Activated naive CD4-positive, alpha-beta T cell treated with anti-CD3 and anti-CD28 coated beads for 36 hours (primary cell): ENCODE data around the gene RNF166. TPM values are rescaled to one million over a fixed set of nuclear protein-coding genes. Genes with fewer than 3 reads are reported as not detected.

Experiments used
- CTCF ChIA-PET: fragments of 350-600 bp; sonication (Branson Sonifier 250); formaldehyde crosslinking; loops from one replicate; lab custom pipeline; 2021; ENCODE audit warnings: antibody characterized with exemption; lab: Charles Lee
- DNase-seq: peaks from one replicate; pipeline ENCODE4 v3.0.0-alpha.2; 2020
- H3K27ac Mint-ChIP-seq: one replicate; pipeline ENCODE4 v1.8.0; 2021; ENCODE audit warnings: mild to moderate bottlenecking, mixed read lengths
- H3K27me3 Mint-ChIP-seq: one replicate; pipeline ENCODE4 v1.8.0; 2021; ENCODE audit warnings: low read depth, mixed read lengths
- H3K36me3 Mint-ChIP-seq: one replicate; pipeline ENCODE4 v1.8.0; 2021; ENCODE audit warnings: low read depth, mixed read lengths
- H3K4me1 Mint-ChIP-seq: one replicate; pipeline ENCODE4 v1.8.0; 2021; ENCODE audit warnings: low read depth, mixed read lengths
- H3K4me3 Mint-ChIP-seq: one replicate; pipeline ENCODE4 v1.8.0; 2021; ENCODE audit warnings: mild to moderate bottlenecking, moderate library complexity, mixed read lengths
- H3K9me3 Mint-ChIP-seq: one replicate; pipeline ENCODE4 v1.8.0; 2021; ENCODE audit warnings: mixed read lengths
- intact Hi-C: fragments of 100-400 bp; cut with micrococcal nuclease; formaldehyde crosslinking; loops from one replicate; pipeline ENCODE4 v1.15.1; 2023
- total RNA-seq, 2 experiments: library from RNA; stranded (reverse); gene quantifications; one replicate each; pipeline ENCODE4 v1.2.3, GENCODE V29; 2021

The RNF166 gene
- total RNA-seq, 2 experiments from 2014 or later: 33.6 to 35.3 TPM

DNA sequence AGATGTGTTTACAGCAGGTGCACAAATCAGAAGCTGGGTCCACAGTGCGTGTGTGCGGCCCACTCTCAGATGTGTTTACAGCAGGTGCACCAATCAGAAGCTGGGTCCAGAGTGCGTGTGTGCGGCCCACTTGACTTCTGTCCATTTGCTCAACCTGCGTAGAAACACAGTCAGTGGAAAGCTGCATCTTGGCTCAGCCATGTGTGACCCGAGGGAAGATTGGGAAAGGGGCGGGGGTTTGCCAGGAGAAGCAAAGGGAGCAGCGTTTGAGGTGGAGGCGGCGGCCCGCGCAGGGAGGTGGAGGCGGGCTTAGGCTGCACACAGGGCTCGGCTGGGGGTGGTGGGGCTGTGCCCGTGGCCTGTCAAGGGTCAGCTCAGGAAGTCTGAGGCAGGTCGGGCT is 4.3 kb upstream of the RNF166 start:
- H3K4me1 Mint-ChIP-seq: peaks cover 19% of the 10 kb centered on the region
- CTCF ChIA-PET: interaction anchor here (1.1 kb wide), 1 partner anchor 27 kb away, joined by 3 read pairs; no protein-coding TSS in a partner anchor
- intact Hi-C loops: no loop called here
- no peaks in the 10 kb centered on the region for H3K27me3 Mint-ChIP-seq
- no peak for DNase-seq
- no peak overlapping the region for H3K27ac Mint-ChIP-seq
- H3K4me3 Mint-ChIP-seq: no peak overlapping the region
- H3K36me3 Mint-ChIP-seq: peaks cover 4% of the 10 kb centered on the region
- no peaks in the 10 kb centered on the region for H3K9me3 Mint-ChIP-seq

DNA sequence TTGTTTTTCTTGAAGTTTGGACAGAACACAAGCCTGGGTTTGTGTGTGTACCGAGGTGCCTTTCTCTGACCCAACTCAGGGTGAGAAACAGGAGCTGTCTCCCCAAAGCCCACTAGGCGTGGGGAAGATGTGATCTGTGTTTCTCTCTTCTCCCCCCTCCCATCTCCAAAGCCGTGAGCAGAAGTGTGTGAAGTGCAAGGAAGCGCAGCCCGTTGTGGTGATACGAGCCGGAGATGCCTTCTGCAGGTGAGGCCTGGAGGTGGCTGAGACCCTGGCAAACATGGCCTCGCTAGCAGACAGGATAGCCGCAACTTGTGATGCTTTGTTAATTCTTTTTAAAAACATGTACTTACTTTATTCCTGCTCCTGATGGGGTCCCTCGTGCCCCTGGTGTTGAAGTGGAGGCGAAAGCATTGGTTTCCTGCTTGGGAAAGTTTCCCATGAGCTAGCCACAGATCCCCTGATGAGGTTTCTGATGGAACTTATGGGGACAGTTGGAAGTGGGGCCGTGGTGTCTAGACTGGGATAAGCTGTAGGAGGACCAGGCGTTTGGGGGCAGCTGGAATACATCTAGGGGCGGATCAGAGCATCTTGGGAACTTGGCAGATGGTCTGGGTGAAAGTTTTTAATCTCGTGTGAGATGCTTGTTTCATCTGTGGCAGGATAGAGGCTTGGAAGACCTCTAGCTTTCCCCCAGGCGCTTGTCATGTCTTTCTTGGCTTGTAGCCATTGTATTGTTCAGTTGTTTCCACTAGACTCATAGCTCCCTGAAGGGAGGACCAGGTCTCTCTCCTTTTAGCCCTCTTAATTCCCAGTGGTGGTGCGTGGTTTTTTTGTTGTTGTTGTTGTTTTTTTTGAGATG is 988 bp upstream of the RNF166 start:
- Mint-ChIP-seq H3K27me3 (no peaks in the 10 kb centered on the region), H3K9me3 (no peaks in the 10 kb centered on the region), H3K4me3 (peak overlapping the region; percentile 82), H3K36me3 (peaks cover 12% of the 10 kb centered on the region), H3K27ac (peak overlapping the region; percentile 77), H3K4me1 (peaks cover 52% of the 10 kb centered on the region)
- CTCF ChIA-PET: interaction anchor here (0.7 to 1.2 kb wide), 3 partner anchors 12 to 104 kb away, joined by 3 read pairs; no protein-coding TSS in a partner anchor
- no peak for DNase-seq
- intact Hi-C loops: loop anchor here (1.0 to 10.0 kb wide), 5 partner anchors 44 to 388 kb away; partner anchors contain the start of genes ACSF3, CYBA, MVD and TRAPPC2L

DNA sequence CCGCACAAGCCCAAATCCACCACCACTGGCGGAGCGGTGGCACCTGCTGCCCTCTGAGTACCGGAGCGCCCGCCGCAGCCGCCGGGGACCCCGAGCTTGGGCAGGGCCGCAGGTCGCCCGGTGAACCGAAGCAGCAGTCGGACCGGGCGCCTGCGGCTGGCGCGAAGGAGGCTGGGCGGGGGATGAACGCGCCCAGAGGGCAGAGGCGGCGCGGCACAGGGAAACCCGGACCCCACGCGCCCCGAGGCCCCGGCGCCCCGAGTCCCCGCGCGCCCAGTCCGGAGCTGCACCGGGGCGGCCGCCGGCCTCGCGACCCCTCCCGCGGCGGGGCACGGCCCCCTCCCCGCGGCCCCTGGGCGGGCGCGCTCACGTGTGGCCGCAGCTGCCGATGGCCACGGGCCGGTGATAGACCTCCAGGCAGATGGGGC is 393 bp downstream of the RNF166 start:
- Mint-ChIP-seq H3K27me3 (no peaks in the 10 kb centered on the region), H3K4me1 (peaks cover 59% of the 10 kb centered on the region), H3K27ac (peak overlapping the region; percentile 74), H3K9me3 (no peaks in the 10 kb centered on the region), H3K4me3 (peak overlapping the region; percentile 84), H3K36me3 (peaks cover 15% of the 10 kb centered on the region)
- intact Hi-C loops: loop anchor here (1.0 to 10.0 kb wide), 6 partner anchors 43 to 389 kb away; partner anchors contain the start of genes ACSF3, CYBA, MVD and TRAPPC2L
- peak; percentile 25 for DNase-seq
- CTCF ChIA-PET: interaction anchor here (1.0 to 1.3 kb wide), 3 partner anchors 24 to 152 kb away, joined by 5 to 6 read pairs (median 5); no protein-coding TSS in a partner anchor

DNA sequence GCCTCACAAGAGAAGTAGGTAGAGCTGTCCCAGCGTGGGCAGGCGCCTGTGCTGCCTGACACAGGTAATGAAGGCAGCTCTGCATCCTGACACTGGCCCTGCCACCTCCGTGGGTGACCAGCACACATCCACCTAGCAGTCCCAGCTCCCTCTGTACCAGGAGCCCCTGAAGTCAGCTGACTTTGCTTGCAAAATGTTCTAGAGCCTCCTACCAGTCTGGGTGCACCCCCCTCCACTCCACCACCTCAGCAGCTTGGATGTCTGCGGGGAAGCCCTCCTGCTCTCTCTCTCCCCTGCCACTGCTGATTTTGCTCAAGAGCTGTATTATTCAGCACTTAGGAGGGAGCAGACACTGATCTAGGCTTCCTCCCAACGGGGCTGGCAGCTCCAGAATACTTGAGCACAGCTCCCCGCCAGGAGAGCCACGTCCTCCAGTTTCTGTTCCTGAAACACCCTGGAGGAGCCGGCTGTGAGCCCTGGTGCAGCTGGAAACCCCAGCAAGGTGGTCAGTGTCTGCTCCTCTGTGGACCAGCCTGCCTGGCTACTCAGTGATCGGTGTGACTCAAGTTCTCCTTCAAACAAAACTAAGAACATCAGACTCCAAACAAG is 1.0 kb downstream of the RNF166 start:
- CTCF ChIA-PET: interaction anchor here (0.8 to 1.3 kb wide), 5 partner anchors 13 to 153 kb away, joined by 3 to 6 read pairs (median 5); no protein-coding TSS in a partner anchor
- Mint-ChIP-seq H3K4me1 (peaks cover 63% of the 10 kb centered on the region), H3K36me3 (peaks cover 15% of the 10 kb centered on the region), H3K27me3 (no peaks in the 10 kb centered on the region), H3K27ac (peak overlapping the region; percentile 74), H3K9me3 (no peaks in the 10 kb centered on the region), H3K4me3 (peak overlapping the region; percentile 84)
- peak; percentile 64 for DNase-seq
- intact Hi-C loops: loop anchor here (1.0 to 10.0 kb wide), 2 partner anchors 135 to 390 kb away; partner anchors contain the start of genes ACSF3 and ZC3H18

DNA sequence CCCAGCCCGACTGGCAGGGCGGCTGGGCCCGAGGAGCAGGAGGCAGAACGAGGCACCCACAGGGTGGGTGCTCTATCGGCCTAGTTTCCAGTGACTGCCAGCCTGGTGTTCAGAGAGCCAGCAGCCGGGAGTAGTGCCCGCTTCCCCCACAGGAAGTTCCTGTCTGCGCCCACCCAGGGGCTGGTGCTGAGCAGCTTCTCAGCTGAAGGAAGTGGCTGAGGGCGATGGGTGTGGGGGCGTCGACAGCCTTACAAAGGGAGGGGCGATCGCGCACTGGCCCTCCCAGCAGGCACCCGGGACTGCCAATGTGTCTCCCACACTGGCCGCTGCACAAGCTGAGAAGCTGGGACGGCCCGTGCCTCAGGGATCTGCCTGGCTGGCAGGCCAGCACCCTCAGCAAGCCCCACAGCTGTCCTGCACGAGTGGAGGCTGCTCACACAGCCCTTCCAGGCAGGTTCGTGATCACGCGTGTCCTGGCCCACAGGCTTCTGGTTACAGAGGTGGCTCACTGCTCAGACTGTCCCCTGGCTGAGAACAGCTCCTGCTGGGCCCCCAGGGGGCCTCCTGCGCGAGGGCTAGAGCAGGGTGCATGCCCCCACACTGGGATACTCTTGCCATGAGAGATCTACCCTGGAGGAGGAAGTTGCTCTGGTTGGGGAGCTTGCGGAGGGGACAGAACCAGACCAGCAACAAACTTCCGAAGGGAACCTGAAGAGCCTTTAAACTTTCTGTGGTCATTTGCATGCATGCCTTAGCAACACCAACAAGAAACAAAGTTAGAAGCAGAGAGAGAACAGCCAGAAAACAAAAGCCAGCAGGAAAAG is 2.5 kb downstream of the RNF166 start:
- H3K36me3 Mint-ChIP-seq: peaks cover 19% of the 10 kb centered on the region
- peaks cover 75% of the 10 kb centered on the region for H3K4me1 Mint-ChIP-seq
- DNase-seq: peak; percentile 73
- H3K27ac Mint-ChIP-seq: peak overlapping the region; percentile 98
- CTCF ChIA-PET: interaction anchor here (0.7 to 2.0 kb wide), 2 partner anchors 23 to 108 kb away, joined by 3 to 10 read pairs; partner anchors contain the start of gene APRT
- H3K4me3 Mint-ChIP-seq: peak overlapping the region; percentile 84
- H3K9me3 Mint-ChIP-seq: no peaks in the 10 kb centered on the region
- H3K27me3 Mint-ChIP-seq: no peaks in the 10 kb centered on the region
- intact Hi-C loops: loop anchor here (5.0 to 10.0 kb wide), 3 partner anchors 66 to 391 kb away; partner anchors contain the start of genes ACSF3, CDT1 and IL17C

DNA sequence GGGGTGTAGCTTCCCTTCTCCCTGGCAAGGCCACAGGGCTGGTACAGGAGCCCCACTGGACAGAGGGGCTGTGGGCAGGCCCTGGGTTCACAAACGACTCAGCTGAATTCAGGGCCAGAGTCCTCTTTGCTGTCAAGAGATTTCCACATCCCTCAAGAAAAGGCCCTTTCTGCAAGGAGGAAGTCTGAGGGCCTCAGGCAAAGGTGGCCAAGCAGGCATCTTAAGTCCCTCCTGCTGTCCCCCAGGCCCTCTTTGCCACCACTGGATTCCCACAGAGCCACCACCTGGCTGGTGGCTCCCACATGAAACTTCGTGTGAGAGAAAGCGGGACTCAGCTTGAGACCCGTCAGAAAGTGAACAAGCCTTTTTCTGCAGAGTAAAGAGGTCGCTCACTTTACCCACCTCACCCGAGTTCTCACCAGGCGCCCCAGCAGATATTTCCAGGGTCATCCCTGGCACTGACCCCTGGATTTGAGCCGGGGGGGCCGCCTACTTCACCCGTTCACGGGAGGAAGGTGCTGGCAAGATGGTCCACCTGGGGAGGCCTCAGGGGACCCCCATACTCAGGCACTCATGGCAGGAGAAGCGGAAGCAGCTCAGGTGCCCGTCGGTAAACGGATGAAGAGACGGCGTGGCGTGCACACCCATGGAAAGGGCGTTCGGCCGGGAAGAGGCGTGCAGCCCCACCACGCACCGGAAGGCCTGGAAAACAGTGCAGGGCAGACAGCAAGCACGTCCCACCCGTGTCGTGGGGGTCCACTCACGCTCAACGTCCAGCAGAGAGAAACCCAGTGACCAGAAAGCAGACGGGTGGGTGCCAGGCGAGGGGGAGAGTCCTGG is 3.6 kb downstream of the RNF166 start:
- peaks cover 27% of the 10 kb centered on the region for H3K36me3 Mint-ChIP-seq
- peaks cover 78% of the 10 kb centered on the region for H3K4me1 Mint-ChIP-seq
- no peaks in the 10 kb centered on the region for H3K9me3 Mint-ChIP-seq
- intact Hi-C loops: loop anchor here (5.0 to 10.0 kb wide), 3 partner anchors 65 to 392 kb away; partner anchors contain the start of genes ACSF3, CDT1 and IL17C
- peak; percentile 49 for DNase-seq
- H3K4me3 Mint-ChIP-seq: peak overlapping the region; percentile 84
- H3K27me3 Mint-ChIP-seq: no peaks in the 10 kb centered on the region
- peak overlapping the region; percentile 98 for H3K27ac Mint-ChIP-seq
- CTCF ChIA-PET: interaction anchor here (0.6 to 2.0 kb wide), 4 partner anchors 18 to 100 kb away, joined by 3 to 10 read pairs (median 6); no protein-coding TSS in a partner anchor

DNA sequence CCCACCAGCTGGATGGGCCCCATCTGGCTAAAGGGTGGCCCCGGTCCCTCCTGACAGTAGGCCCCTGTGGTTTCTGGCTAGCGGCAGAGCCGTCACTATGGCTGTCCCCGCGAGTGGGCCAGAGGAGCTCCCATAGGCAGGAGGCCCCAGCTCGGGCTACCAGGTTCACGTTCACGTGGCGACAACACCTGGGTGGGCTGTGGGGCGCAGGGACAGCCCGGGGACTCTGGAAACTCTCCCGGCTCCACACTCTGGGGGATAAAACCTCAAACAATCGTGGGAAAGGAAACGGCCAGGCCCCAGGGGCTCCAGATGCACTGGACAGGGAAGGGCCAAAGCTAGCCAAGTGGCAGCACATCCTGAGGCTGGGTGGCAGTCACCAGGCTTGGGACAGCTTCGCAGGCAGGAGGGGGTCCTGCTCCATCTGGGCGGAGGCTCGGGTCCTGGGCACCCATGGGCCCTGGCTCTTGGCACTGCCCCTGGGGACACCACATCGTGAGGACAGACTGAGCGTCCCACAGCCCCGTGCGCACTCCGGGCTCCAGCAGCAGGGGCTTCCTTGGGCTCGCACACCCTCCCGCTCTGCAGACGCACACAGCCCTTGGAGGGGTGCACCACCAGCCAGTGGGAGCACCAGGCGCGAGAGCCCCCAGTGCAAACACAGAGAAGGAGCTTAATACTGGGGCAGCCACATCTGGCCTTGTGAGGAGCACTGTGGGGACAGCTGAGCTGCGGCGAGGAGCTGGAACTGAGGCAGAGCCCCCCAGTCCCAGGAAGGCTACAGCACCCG is 4.4 kb downstream of the RNF166 start:
- peak overlapping the region; percentile 84 for H3K4me3 Mint-ChIP-seq
- CTCF ChIA-PET: interaction anchor here (0.6 to 1.7 kb wide), 3 partner anchors 17 to 101 kb away, joined by 3 to 7 read pairs (median 5); no protein-coding TSS in a partner anchor
- H3K27ac Mint-ChIP-seq: peak overlapping the region; percentile 98
- peak; percentile 26 for DNase-seq
- H3K4me1 Mint-ChIP-seq: peaks cover 71% of the 10 kb centered on the region
- no peaks in the 10 kb centered on the region for H3K9me3 Mint-ChIP-seq
- no peaks in the 10 kb centered on the region for H3K27me3 Mint-ChIP-seq
- intact Hi-C loops: loop anchor here (1.0 to 10.0 kb wide), 9 partner anchors 15 to 393 kb away; partner anchors contain the start of genes ACSF3, CDT1, CYBA and IL17C
- H3K36me3 Mint-ChIP-seq: peaks cover 26% of the 10 kb centered on the region

DNA sequence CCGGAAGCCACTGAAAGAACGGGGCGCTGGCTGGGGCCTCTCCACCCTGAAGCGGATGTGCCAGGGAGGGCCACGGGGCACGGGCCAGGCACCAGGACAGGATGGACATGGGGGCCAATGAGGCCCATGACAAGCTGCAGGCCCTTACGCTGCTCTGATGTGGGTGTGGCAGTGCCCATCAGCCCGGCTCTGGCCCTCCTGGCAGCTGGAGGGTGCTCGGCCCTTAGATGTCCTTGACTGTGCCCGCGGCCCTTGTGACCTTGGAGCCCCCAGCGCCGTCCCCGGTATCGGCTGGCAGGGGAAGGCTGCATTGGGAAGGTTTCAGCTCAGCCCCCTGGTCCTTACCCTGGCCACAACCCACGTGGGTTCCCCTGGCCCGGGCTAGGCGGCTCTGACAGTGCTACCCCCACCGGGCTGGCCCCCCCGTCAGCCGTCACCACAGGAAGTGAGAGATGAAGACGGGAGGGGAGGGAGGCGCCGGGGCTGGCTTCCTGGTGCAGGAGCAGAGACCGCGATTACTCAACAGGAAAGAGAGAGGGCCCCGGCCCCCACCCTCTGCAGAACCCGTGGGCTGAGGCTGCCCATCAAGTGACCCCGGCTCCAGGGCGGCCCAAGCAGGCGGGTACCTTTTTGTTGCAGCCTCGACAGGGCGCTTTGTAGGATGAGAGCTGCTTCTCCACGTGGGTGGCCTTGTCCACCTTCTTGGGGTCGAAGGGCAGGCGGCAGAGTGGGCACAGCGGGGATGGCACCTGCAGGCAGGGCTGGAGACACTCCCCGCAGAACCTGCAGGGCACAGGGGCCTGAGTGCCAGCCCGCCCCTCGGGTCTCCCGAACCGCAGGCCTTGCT is 5.3 kb downstream of the RNF166 start:
- H3K27me3 Mint-ChIP-seq: no peaks in the 10 kb centered on the region
- peak overlapping the region; percentile 84 for H3K4me3 Mint-ChIP-seq
- CTCF ChIA-PET: interaction anchor here (1.1 to 1.7 kb wide), 3 partner anchors 9 to 80 kb away, joined by 3 to 7 read pairs (median 5); no protein-coding TSS in a partner anchor
- intact Hi-C loops: loop anchor here (1.0 to 10.0 kb wide), 9 partner anchors 15 to 394 kb away; partner anchors contain the start of genes ACSF3, CDT1, CYBA and IL17C
- peaks cover 71% of the 10 kb centered on the region for H3K4me1 Mint-ChIP-seq
- no peaks in the 10 kb centered on the region for H3K9me3 Mint-ChIP-seq
- peak; percentile 98 for DNase-seq
- peaks cover 26% of the 10 kb centered on the region for H3K36me3 Mint-ChIP-seq
- H3K27ac Mint-ChIP-seq: peak overlapping the region; percentile 98

DNA sequence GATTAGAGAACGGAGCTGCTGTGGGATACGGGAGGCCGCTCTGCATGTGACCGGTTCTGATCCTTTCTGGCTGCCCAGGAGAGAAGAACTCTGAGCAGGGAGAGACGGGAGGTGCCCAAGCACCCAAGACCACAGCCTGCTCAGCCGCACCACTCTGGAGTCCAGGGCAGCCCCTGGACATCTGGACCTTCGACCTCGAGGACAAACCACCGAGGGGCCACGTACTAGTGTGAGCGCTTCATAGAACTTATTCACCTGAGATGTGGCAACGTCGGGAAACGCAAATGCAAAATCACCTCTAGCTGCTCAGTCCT is 5.9 kb downstream of the RNF166 start:
- H3K4me3 Mint-ChIP-seq: peak overlapping the region; percentile 84
- H3K36me3 Mint-ChIP-seq: peaks cover 26% of the 10 kb centered on the region
- peaks cover 69% of the 10 kb centered on the region for H3K4me1 Mint-ChIP-seq
- peak overlapping the region; percentile 98 for H3K27ac Mint-ChIP-seq
- no peaks in the 10 kb centered on the region for H3K9me3 Mint-ChIP-seq
- no peak for DNase-seq
- CTCF ChIA-PET: interaction anchor here (1.1 kb wide), 1 partner anchor 8 kb away, joined by 3 read pairs; no protein-coding TSS in a partner anchor
- no peaks in the 10 kb centered on the region for H3K27me3 Mint-ChIP-seq
- intact Hi-C loops: loop anchor here (2.0 to 10.0 kb wide), 4 partner anchors 63 to 395 kb away; partner anchors contain the start of genes ACSF3, CDT1, IL17C and ZFPM1
